ENCODE measurements around the gene ARSK. TPM values are rescaled to one million over a fixed set of nuclear protein-coding genes. Genes with fewer than 3 reads are reported as not detected.

Gene ARSK
- total and polyA plus RNA-seq, 8 donors, result 2.9 to 68.3 (median 4.9) TPM; not detected in 1

DNA sequence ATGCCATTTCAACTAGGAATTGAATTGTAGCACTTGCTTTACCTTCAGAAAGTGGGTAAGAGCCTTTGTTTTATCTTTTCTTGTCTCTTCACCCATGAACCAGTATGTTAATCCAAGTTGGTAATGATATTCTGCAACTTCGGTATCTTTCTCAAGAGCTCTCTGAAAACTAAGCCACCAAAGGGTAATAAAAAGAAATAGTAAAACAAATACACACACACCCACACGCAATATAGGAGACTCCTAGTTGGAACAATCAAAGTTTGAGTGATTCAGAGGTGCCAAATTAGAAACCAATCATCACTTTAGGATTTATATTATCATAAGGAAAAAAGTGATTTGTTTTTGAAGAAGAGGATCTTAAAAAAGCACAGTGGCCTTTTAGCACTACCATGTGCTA is 30.5 kb upstream of the ARSK start:
- Histone ChIP-seq H3K9me3 (no peaks in the 10 kb centered on the region), H3K4me1 (no peaks in the 10 kb centered on the region), H3K36me3 (peaks cover 12 to 97% (median 92%) of the 10 kb centered on the region in 4 donors), H3K27me3 (no peaks in the 10 kb centered on the region), H3K4me3 (no peak overlapping the region), H3K27ac (no peak overlapping the region)
- WGBS, 5 donors, result 76 to 86% (median 78%) methylated on average over 2 of the region's 2 CpGs
- TF ChIP-seq EP300 (IDR thresholded peaks at IDR 0.05), result no peak
- TF ChIP-seq POLR2A (IDR thresholded peaks at IDR 0.05), result no peak
- TF ChIP-seq POLR2AphosphoS5 (IDR thresholded peaks at IDR 0.05), result no peak
- TF ChIP-seq, protein P1, sequence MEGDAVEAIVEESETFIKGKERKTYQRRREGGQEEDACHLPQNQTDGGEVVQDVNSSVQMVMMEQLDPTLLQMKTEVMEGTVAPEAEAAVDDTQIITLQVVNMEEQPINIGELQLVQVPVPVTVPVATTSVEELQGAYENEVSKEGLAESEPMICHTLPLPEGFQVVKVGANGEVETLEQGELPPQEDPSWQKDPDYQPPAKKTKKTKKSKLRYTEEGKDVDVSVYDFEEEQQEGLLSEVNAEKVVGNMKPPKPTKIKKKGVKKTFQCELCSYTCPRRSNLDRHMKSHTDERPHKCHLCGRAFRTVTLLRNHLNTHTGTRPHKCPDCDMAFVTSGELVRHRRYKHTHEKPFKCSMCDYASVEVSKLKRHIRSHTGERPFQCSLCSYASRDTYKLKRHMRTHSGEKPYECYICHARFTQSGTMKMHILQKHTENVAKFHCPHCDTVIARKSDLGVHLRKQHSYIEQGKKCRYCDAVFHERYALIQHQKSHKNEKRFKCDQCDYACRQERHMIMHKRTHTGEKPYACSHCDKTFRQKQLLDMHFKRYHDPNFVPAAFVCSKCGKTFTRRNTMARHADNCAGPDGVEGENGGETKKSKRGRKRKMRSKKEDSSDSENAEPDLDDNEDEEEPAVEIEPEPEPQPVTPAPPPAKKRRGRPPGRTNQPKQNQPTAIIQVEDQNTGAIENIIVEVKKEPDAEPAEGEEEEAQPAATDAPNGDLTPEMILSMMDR (IDR thresholded peaks at IDR 0.05), result no peak
- intact Hi-C loops (cut with DNase I; ENCODE audit: low total_unique reads), result no loop called here
- DNase-seq, result no peak

DNA sequence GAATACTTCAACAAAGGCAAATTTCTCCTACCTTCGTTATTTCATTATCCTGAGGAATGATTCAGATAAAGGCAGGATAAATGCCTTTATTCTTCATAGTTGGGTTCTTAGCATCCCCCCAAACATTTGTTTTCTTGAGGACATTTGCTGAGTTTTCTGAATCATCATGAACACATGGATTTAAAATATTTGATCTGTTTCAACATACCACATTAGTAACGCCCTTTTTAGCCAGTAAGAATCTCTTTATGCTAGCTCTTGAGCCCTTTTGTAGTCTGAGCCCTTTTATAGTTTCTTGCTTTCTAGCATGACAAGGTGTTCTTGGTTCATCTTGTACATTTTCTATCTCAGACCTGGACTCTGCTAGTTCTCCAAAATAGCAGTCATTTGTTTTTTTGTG is 28.0 kb upstream of the ARSK start:
- 92 to 98% (median 96%) methylated on average over 2 of the region's 2 CpGs for WGBS, 5 donors
- H3K4me3 ChIP-seq, result no peak overlapping the region
- TF ChIP-seq EP300 (IDR thresholded peaks at IDR 0.05) (no peak), POLR2A (IDR thresholded peaks at IDR 0.05) (no peak), POLR2AphosphoS5 (IDR thresholded peaks at IDR 0.05) (no peak)
- TF ChIP-seq, protein P1 (IDR thresholded peaks at IDR 0.05), result no peak
- no peaks in the 10 kb centered on the region for H3K4me1 ChIP-seq
- H3K27me3 ChIP-seq, result no peaks in the 10 kb centered on the region
- no peak for DNase-seq
- H3K36me3 ChIP-seq, result peaks cover 17 to 87% (median 83%) of the 10 kb centered on the region in 4 donors
- no peak overlapping the region for H3K27ac ChIP-seq
- intact Hi-C loops (cut with DNase I; ENCODE audit: low total_unique reads), result no loop called here
- no peaks in the 10 kb centered on the region for H3K9me3 ChIP-seq

DNA sequence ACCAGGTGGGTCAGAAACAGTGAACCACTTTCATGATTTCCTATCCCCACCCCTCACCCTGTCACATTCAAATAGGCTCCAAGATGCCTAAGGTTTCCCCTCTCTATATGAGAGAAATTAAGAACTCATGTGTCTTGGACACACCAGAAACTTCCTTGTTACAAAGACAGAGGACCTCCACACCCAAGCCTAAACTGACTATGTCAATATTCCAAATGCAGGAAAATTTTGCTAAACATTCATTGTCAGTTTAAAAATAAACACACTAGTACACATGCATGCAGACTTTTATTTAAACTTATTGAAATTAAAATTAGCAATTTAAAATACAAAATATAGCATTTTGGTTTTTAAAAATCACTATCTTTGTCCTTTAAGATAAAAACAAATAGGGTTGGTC is 26.3 kb upstream of the ARSK start:
- H3K4me3 ChIP-seq, result no peak overlapping the region
- no peaks in the 10 kb centered on the region for H3K9me3 ChIP-seq
- intact Hi-C loops (cut with DNase I; ENCODE audit: low total_unique reads), result no loop called here
- no peaks in the 10 kb centered on the region for H3K27me3 ChIP-seq
- peaks cover 16 to 85% (median 69%) of the 10 kb centered on the region in 4 donors for H3K36me3 ChIP-seq
- TF ChIP-seq POLR2AphosphoS5 (IDR thresholded peaks at IDR 0.05) (no peak), POLR2A (IDR thresholded peaks at IDR 0.05) (no peak), EP300 (IDR thresholded peaks at IDR 0.05) (no peak)
- TF ChIP-seq, protein P1 (IDR thresholded peaks at IDR 0.05), result no peak
- no peak overlapping the region for H3K27ac ChIP-seq
- H3K4me1 ChIP-seq, result no peaks in the 10 kb centered on the region
- DNase-seq, result no peak

DNA sequence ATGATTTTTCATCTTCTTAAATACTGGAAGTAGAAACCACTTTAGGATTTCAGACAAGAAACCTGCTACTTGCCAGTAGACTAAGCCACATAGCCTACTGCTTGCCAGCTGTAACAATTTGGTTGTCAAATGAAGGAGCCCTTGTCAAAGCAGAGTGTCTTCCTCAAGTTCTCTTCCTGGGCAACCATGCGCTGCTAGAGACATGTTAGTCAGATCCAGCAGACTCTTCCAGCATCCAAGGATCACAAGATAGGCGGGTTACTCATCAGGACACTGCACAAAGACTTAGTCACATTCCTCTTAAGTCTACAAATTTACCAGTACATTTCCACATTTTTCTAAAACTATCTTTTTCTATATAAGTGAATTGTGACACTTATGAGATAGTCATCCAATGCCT is 24.5 kb upstream of the ARSK start:
- H3K9me3 ChIP-seq, result no peaks in the 10 kb centered on the region
- no peak overlapping the region for H3K27ac ChIP-seq
- H3K36me3 ChIP-seq, result peaks cover 16 to 84% (median 71%) of the 10 kb centered on the region in 4 donors
- DNase-seq, result no peak
- no peak overlapping the region for H3K4me3 ChIP-seq
- WGBS, 5 donors, result 97 to 100% (median 100%) methylated on average over 2 of the region's 2 CpGs
- intact Hi-C loops (cut with DNase I; ENCODE audit: low total_unique reads), result no loop called here
- no peaks in the 10 kb centered on the region for H3K27me3 ChIP-seq
- H3K4me1 ChIP-seq, result no peaks in the 10 kb centered on the region
- TF ChIP-seq EP300 (IDR thresholded peaks at IDR 0.05), result no peak
- no peak for TF ChIP-seq POLR2A (IDR thresholded peaks at IDR 0.05)
- TF ChIP-seq, protein P1 (IDR thresholded peaks at IDR 0.05), result no peak
- TF ChIP-seq POLR2AphosphoS5 (IDR thresholded peaks at IDR 0.05), result no peak
